ENCODE measurements around the gene TMIGD1.

GRCh38 chr17:30279156-30279555 lies 54.7 kb downstream of the TMIGD1 start:
- TF ChIP-seq CTCF (IDR thresholded peaks at IDR 0.05) (no peak), SMC3 (IDR thresholded peaks at IDR 0.05; ENCODE audit: low read depth, low read length) (no peak), SIN3A (IDR thresholded peaks at IDR 0.05; ENCODE audit: borderline replicate concordance, low read depth, low read length) (no peak), POLR2AphosphoS5 (IDR thresholded peaks at IDR 0.05; ENCODE audit: low read depth, low read length) (no peak), USF2 (IDR thresholded peaks at IDR 0.05; ENCODE audit: borderline replicate concordance, low read depth, low read length) (no peak), GABPA (IDR thresholded peaks at IDR 0.05; ENCODE audit: low read depth) (no peak), RCOR1 (IDR thresholded peaks at IDR 0.05; ENCODE audit: low read length) (no peak)
